C4-2B (cell line): ENCODE results near the gene ADAMTSL1.

Experiments
- H3K27ac ChIP-seq: fragments of 450-650 bp; 2 replicates; pipeline ENCODE4 v1.5.1; 2017
- CTCF ChIP-seq: fragments of 450-650 bp; conservative IDR thresholded peaks from 2 replicates; pipeline ENCODE4 v1.5.1; 2017; ENCODE audit warnings: mild to moderate bottlenecking
- ZFX ChIP-seq: fragments of 450-650 bp; IDR thresholded peaks from 2 replicates; pipeline ENCODE4 v1.6.1; 2017

Gene ADAMTSL1

GRCh38 chr9:18520416-18521047, 46.6 kb downstream of the ADAMTSL1 start:
- TF ChIP-seq ZFX (no peak), CTCF (no peak)

GRCh38 chr9:18526685-18527084, 52.7 kb downstream of the ADAMTSL1 start:
- H3K27ac ChIP-seq: no peak overlapping the region
- TF ChIP-seq CTCF: no peak
- no peak for TF ChIP-seq ZFX

More at GRCh38 chr9:18520416-18521047, 46.6 kb downstream of the ADAMTSL1 start:
- H3K27ac ChIP-seq: no peak overlapping the region

GRCh38 chr9:18531136-18532065, 57.4 kb downstream of the ADAMTSL1 start:
- TF ChIP-seq ZFX: no peak
- no peak for TF ChIP-seq CTCF

GRCh38 chr9:18534611-18535010, 60.7 kb downstream of the ADAMTSL1 start:
- TF ChIP-seq CTCF (no peak), ZFX (no peak)

More at GRCh38 chr9:18531136-18532065, 57.4 kb downstream of the ADAMTSL1 start:
- H3K27ac ChIP-seq: no peak overlapping the region

GRCh38 chr9:18536554-18536953, 62.6 kb downstream of the ADAMTSL1 start:
- no peak for TF ChIP-seq ZFX
- no peak overlapping the region for H3K27ac ChIP-seq

More at GRCh38 chr9:18534611-18535010, 60.7 kb downstream of the ADAMTSL1 start:
- H3K27ac ChIP-seq: no peak overlapping the region

GRCh38 chr9:18539203-18539693, 65.3 kb downstream of the ADAMTSL1 start:
- no peak for TF ChIP-seq CTCF
- H3K27ac ChIP-seq: no peak overlapping the region

- no peak for TF ChIP-seq CTCF
- no peak for TF ChIP-seq ZFX
- H3K27ac ChIP-seq: no peak overlapping the region
Measured at GRCh38 chr9:18542837-18543405, 69.0 kb downstream of the ADAMTSL1 start.
